GM10847 (cell line): ENCODE data around the gene MRPS18B.

Experiments
- POLR2A ChIP-seq: IDR thresholded peaks from 2 replicates; pipeline ENCODE4 v1.6.1; 2011; ENCODE audit not compliant: insufficient read length; ENCODE audit errors: extremely low read depth

The MRPS18B gene

DNA sequence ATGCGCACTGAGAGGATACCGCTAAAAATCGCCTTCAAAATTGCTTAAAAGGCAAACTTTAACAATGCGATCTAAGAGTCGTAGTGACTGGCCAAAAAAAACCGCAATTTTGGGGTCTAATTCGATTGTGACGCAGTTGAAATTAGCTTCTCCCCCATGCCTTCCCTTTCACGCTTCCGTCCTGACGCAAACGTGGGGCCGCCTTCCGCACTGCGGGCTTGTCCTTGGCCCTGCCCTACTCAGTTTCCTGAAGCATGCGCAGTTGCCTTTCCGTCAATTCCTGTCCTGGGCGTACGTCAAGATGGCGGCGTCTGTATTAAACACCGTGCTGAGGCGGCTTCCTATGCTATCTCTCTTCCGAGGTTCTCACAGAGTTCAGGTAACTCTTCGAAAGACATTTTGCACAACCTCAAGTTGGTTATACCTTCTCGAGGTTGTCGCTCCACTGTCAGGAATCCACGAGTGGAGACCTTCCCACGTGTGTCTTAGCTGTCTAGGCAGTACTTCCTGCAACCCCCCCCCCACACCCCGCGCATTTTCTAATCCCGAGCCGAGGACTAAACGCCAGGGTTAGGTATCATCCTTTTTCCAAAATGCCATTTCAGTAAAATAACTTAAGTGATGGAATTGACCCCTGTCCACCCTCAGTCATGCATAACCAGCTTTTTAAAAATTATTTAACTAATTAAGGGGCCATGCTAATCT lies at the start of gene MRPS18B:
TSS of gene MRPS18B (plus strand) at position 276 of the 705 bp plus-strand sequence. CDS start at position 302, 26 bp downstream.
- peak; percentile 87 for TF ChIP-seq POLR2A

GRCh38 chr6:30568245-30568644 lies 49.4 kb upstream of the MRPS18B start:
- TF ChIP-seq POLR2A, result no peak

GRCh38 chr6:30570263-30570662 lies 47.4 kb upstream of the MRPS18B start:
- no peak for TF ChIP-seq POLR2A

GRCh38 chr6:30570740-30571074 lies 46.9 kb upstream of the MRPS18B start:
- TF ChIP-seq POLR2A, result no peak

DNA sequence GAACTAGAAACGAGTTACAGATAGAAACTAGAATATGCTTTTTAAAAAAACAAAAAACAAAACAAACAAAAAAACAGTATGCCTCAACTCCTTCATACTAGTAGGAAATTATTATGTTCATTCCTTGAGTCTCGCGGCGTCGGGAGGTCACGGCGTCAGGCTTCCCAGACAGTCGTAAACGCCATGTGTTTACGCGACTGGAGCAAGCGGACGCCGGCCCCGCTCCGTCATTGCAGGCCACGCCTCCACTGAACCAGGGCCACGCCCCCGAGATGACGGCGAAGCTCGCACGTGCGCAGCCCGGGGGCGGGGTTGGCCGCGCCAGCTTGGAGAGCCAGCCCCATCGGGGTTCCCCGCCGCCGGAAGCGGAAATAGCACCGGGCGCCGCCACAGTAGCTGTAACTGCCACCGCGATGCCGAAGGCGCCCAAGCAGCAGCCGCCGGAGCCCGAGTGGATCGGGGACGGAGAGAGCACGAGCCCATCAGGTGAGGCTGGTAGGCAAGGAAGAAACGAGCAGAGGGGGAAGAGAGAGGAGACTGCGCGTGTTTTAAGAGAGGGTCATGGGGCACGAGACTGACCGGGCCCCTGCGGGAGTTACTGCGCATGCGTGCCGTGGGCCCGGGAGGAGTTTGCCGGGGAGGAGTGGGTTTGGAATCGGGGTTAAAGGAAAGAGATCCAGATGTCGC lies 46.4 kb upstream of the MRPS18B start, which contains the start of gene ABCF1:
TSS of gene ABCF1 (plus strand) at position 368 of the 687 bp plus-strand sequence. CDS start at position 414, 46 bp downstream.
- TF ChIP-seq POLR2A, result peak; percentile 95

DNA sequence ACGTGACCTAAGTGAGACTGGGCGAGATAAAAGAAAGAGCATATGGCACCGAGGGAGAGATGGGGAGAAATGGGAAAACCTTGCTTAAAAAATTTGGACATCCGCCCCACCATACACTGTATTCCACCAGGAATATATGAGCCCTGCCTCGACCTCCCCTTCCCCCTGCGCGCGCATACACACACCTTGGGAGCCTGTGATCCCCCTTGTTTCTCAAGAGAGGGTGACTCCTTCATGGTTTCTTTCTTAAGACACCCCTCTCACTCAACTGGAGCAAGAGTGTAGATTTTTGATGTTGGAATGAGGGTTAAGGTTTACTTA lies 45.9 kb upstream of the MRPS18B start:
- no peak for TF ChIP-seq POLR2A

DNA sequence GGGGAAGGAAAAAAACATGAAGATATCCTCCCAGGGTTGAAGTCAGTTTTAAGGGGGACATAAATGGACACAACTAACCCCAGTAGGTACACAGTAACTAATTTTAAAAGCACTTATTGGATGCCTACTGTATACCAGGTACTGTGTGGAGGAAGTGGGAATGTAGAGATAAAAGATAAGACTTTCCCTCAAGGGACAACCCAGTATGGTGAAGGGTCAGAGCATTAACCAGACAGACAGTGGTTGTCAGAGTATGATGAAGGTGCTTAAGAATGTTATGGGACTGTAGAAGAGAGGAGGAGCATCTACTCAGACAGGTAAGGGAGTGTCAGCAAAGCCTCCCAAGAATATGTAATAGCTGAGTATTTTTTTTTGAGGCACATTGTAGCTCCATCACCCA lies 45.5 kb upstream of the MRPS18B start:
- TF ChIP-seq POLR2A, result no peak

DNA sequence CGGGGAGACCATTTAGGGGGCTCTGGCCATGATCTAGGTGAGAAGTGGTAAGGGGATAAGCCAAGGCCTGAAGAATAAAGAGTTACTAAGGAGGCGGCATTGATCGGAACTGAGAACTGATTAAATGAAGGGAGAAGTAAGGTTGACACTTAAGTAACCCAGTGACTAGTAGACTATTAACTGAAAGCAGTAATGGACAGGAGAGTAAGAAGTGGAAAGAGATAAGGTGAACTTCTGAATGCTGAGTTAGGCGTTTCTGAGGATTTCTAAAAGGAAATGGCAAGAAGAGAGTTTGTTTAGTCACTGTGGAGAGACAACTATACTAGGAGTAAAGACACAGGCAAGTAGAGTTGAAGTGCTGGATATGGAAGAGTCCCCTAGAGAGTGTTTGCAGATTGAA lies 44.5 kb upstream of the MRPS18B start:
- no peak for TF ChIP-seq POLR2A

GRCh38 chr6:30578051-30578450 lies 39.6 kb upstream of the MRPS18B start:
- TF ChIP-seq POLR2A, result no peak

DNA sequence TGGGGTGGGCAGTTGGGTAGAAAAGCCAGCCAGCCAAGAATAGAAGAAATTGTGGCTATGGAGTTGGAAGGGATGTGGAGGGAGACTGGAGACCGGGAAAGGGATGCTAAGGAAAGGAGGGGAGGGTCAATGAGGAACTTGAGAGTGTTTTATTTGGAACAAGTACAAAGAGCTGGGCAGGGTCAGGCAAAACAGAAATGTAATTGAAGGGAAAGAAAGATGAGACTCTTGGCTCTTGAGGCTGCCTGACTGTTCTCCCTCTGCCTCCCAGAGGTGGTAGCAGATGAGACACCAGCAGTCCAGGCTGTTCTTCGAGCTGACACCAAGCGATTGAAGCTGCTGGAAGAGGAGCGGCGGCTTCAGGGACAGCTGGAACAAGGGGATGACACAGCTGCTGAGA lies 33.7 kb upstream of the MRPS18B start:
- no peak for TF ChIP-seq POLR2A

DNA sequence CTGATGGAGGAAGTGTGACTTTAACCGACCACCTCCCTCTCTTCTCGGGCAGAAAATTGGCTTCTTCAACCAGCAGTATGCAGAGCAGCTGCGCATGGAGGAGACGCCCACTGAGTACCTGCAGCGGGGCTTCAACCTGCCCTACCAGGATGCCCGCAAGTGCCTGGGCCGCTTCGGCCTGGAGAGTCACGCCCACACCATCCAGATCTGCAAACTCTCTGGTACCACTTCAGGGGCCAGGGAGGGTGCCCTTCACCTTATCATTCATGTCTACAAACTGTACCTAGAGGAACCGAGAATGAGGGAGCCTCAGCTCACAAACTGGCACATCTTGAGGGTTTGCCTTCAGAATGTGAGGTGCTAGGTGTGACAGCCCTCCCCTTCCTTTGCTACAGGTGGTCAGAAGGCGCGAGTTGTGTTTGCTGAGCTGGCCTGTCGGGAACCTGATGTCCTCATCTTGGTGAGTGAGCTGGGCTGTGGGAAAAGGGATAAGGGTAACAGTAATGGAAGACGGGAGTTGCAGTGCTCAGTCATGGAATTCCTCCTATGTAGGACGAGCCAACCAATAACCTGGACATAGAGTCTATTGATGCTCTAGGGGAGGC lies 27.8 kb upstream of the MRPS18B start:
- TF ChIP-seq POLR2A, result no peak

DNA sequence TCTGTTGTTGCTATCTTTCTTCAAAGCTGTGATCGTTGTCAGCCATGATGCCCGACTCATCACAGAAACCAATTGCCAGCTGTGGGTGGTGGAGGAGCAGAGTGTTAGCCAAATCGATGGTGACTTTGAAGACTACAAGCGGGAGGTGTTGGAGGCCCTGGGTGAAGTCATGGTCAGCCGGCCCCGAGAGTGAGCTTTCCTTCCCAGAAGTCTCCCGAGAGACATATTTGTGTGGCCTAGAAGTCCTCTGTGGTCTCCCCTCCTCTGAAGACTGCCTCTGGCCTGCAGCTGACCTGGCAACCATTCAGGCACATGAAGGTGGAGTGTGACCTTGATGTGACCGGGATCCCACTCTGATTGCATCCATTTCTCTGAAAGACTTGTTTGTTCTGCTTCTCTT lies 27.1 kb upstream of the MRPS18B start:
- no peak for TF ChIP-seq POLR2A

DNA sequence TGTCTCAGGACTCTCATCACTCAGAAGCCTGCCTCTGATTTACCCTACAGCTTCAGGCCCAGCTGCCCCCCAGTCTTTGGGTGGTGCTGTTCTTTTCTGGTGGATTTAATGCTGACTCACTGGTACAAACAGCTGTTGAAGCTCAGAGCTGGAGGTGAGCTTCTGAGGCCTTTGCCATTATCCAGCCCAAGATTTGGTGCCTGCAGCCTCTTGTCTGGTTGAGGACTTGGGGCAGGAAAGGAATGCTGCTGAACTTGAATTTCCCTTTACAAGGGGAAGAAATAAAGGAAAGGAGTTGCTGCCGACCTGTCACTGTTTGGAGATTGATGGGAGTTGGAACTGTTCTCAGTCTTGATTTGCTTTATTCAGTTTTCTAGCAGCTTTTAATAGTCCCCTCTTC lies 26.6 kb upstream of the MRPS18B start:
- no peak for TF ChIP-seq POLR2A

- no peak for TF ChIP-seq POLR2A
These were observed 25.4 kb upstream of the MRPS18B start for GRCh38 chr6:30592287-30592686.

DNA sequence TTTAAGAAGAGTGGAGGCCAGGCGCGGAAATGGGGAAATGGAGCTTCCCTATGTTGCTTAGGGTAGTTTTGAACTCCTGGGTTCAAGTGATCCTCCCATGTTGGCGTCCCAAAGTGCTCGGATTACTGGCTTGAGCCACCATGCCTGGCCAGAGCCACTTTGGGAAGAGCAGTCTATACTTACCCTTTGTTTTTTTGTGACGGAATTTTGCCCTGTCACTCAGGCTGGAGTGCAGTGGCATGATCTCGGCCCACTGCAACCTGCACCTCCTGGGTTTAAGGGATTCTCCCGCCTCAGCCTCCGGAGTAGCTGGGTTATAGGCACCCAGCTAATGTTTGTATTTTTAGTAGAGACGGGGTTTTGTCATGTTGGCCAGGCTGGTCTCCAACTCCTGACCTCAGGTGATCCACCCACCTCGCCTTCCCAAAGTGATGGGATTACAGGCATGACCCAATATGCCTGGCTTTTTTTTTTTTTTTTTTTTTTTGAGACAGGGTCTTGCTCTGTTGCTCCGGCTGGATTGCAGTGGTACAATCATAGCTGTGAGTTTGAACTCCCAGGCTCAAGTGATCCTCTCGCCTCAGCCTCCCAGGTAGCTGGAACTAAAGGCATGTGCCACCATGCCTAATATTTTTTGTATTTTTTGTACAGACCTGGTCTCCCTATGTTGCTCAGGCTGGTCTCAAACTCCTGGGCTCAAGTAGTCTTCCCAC lies 18.6 kb upstream of the MRPS18B start:
- TF ChIP-seq POLR2A, result no peak

DNA sequence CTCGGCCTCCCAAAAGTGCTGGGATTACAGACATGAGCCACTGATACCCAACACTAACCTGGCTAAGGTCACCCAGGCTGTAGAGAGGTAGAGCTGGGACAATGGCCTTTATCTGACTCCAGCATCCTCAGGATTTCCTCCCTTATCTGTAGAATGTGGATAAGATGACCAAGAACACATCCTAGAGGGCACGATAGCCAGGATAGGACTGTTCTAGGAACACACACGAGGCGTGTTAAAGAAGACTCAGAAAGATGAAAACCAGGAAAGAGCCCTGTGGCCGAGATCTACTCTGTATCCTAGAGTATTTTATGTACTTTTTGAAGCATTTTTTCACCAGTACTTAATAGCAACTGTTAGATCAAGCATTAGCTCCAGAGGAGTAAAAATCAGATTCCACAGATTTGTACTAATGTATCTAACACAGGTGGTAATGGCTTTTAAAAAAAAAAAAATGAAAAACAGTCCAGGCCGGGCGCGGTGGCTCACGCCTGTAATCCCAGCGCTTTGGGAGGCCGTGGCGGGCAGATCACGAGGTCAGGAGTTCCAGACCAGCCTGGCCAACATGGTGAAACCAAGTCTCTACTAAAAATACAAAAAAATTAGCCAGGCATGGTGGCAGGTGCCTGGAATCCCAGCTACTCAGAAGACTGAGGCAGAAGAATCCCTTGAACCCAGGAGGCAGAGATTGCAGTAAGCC lies 17.9 kb upstream of the MRPS18B start:
- no peak for TF ChIP-seq POLR2A

GRCh38 chr6:30600451-30600961 lies 17.1 kb upstream of the MRPS18B start:
- no peak for TF ChIP-seq POLR2A
